ENCODE measurements around the gene CNGA1. TPM values are rescaled to one million over a fixed set of nuclear protein-coding genes. Genes with fewer than 3 reads are reported as not detected.

The CNGA1 gene
- total and polyA plus RNA-seq, 4 donors = 3.9 to 41.3 (median 17.1) TPM

DNA sequence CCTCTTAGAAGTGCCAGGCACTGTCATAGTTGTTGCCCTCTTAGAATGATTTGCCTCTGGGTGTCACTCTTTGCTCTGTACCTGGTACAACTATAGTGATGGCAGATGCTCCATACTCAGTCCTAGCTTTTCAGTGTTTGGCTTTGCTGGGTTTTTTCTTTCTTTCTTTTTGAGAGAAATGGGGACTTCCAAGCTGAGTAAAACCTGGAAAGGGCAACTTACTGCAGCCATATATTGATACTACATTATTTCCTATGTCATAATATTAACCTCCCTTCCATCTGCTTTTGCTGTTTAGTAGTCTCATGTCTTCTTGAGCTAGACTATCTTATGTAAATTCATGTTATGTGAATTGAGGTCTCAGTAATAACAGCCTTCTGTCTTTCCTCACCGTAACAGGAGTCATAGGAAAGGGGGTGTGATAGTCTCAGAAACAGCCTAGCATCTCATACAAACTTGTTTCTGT, 49.1 kb upstream of the CNGA1 start:
- Histone ChIP-seq H3K9ac (ENCODE audit: low read depth in 1 of 2, low read length in 2 of 2) (no peak overlapping the region), H3K9me3 (ENCODE audit: control insufficient read depth in 4 of 4, low read length in 3 of 4) (no peaks in the 10 kb centered on the region), H3K4me3 (ENCODE audit: low read depth in 1 of 3, low read length in 3 of 3) (no peak overlapping the region), H3K4me1 (ENCODE audit: control insufficient read depth in 4 of 4, insufficient read depth in 4 of 4, low read length in 3 of 4) (no peaks in the 10 kb centered on the region), H3K27ac (ENCODE audit: low read depth in 1 of 2, low read length in 2 of 2) (no peak overlapping the region), H3K36me3 (ENCODE audit: control insufficient read depth in 4 of 4, insufficient read depth in 3 of 4, low read depth in 1 of 4, low read length in 3 of 4) (no peaks in the 10 kb centered on the region), H3K27me3 (ENCODE audit: control insufficient read depth in 4 of 4, insufficient read depth in 4 of 4, low read length in 3 of 4) (no peaks in the 10 kb centered on the region)
- DNase-seq (ENCODE audit: low spot score) = no peak
- 86% methylated on average over 1 of the region's 1 CpG for WGBS
- TF ChIP-seq, protein P1, sequence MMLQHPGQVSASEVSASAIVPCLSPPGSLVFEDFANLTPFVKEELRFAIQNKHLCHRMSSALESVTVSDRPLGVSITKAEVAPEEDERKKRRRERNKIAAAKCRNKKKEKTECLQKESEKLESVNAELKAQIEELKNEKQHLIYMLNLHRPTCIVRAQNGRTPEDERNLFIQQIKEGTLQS (IDR thresholded peaks at IDR 0.05) = no peak
- TF ChIP-seq, protein P2, sequence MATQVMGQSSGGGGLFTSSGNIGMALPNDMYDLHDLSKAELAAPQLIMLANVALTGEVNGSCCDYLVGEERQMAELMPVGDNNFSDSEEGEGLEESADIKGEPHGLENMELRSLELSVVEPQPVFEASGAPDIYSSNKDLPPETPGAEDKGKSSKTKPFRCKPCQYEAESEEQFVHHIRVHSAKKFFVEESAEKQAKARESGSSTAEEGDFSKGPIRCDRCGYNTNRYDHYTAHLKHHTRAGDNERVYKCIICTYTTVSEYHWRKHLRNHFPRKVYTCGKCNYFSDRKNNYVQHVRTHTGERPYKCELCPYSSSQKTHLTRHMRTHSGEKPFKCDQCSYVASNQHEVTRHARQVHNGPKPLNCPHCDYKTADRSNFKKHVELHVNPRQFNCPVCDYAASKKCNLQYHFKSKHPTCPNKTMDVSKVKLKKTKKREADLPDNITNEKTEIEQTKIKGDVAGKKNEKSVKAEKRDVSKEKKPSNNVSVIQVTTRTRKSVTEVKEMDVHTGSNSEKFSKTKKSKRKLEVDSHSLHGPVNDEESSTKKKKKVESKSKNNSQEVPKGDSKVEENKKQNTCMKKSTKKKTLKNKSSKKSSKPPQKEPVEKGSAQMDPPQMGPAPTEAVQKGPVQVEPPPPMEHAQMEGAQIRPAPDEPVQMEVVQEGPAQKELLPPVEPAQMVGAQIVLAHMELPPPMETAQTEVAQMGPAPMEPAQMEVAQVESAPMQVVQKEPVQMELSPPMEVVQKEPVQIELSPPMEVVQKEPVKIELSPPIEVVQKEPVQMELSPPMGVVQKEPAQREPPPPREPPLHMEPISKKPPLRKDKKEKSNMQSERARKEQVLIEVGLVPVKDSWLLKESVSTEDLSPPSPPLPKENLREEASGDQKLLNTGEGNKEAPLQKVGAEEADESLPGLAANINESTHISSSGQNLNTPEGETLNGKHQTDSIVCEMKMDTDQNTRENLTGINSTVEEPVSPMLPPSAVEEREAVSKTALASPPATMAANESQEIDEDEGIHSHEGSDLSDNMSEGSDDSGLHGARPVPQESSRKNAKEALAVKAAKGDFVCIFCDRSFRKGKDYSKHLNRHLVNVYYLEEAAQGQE (IDR thresholded peaks at IDR 0.05) = no peak
- TF ChIP-seq HNF4G (IDR thresholded peaks at IDR 0.05) = no peak
- no peak for TF ChIP-seq NR2F2 (IDR thresholded peaks at IDR 0.05)
- TF ChIP-seq, protein P3, sequence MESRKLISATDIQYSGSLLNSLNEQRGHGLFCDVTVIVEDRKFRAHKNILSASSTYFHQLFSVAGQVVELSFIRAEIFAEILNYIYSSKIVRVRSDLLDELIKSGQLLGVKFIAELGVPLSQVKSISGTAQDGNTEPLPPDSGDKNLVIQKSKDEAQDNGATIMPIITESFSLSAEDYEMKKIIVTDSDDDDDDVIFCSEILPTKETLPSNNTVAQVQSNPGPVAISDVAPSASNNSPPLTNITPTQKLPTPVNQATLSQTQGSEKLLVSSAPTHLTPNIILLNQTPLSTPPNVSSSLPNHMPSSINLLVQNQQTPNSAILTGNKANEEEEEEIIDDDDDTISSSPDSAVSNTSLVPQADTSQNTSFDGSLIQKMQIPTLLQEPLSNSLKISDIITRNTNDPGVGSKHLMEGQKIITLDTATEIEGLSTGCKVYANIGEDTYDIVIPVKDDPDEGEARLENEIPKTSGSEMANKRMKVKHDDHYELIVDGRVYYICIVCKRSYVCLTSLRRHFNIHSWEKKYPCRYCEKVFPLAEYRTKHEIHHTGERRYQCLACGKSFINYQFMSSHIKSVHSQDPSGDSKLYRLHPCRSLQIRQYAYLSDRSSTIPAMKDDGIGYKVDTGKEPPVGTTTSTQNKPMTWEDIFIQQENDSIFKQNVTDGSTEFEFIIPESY (IDR thresholded peaks at IDR 0.05) = no peak
- no peak for TF ChIP-seq HNF4A (conservative IDR thresholded peaks at IDR 0.05)
- TF ChIP-seq FOXA2 (IDR thresholded peaks at IDR 0.05) = no peak
- no peak for TF ChIP-seq TAF1 (conservative IDR thresholded peaks at IDR 0.05)
- TF ChIP-seq RXRA (IDR thresholded peaks at IDR 0.05) = no peak
- no peak for TF ChIP-seq CTCF (IDR thresholded peaks at IDR 0.05; ENCODE audit: low read depth, low read length, missing input control)
- TF ChIP-seq, protein P4, sequence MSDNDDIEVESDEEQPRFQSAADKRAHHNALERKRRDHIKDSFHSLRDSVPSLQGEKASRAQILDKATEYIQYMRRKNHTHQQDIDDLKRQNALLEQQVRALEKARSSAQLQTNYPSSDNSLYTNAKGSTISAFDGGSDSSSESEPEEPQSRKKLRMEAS (IDR thresholded peaks at IDR 0.05) = no peak

GRCh38 chr4:48064349-48064748, 47.9 kb upstream of the CNGA1 start:
- no peak overlapping the region for H3K27ac ChIP-seq (ENCODE audit: low read depth in 1 of 2, low read length in 2 of 2)
- no peaks in the 10 kb centered on the region for H3K4me1 ChIP-seq (ENCODE audit: control insufficient read depth in 4 of 4, insufficient read depth in 4 of 4, low read length in 3 of 4)
- no peaks in the 10 kb centered on the region for H3K9me3 ChIP-seq (ENCODE audit: control insufficient read depth in 4 of 4, low read length in 3 of 4)
- no peaks in the 10 kb centered on the region for H3K27me3 ChIP-seq (ENCODE audit: control insufficient read depth in 4 of 4, insufficient read depth in 4 of 4, low read length in 3 of 4)
- no peaks in the 10 kb centered on the region for H3K36me3 ChIP-seq (ENCODE audit: control insufficient read depth in 4 of 4, insufficient read depth in 3 of 4, low read depth in 1 of 4, low read length in 3 of 4)
- 87% methylated on average over 3 of the region's 3 CpGs for WGBS
- H3K4me3 ChIP-seq (ENCODE audit: low read depth in 1 of 3, low read length in 3 of 3) = no peak overlapping the region
- no peak for DNase-seq (ENCODE audit: low spot score)
- no peak overlapping the region for H3K9ac ChIP-seq (ENCODE audit: low read depth in 1 of 2, low read length in 2 of 2)
- TF ChIP-seq YY1 (IDR thresholded peaks at IDR 0.05) (no peak), FOXA1 (IDR thresholded peaks at IDR 0.05) (no peak), HNF4A (conservative IDR thresholded peaks at IDR 0.05) (no peak), HNF4G (IDR thresholded peaks at IDR 0.05) (no peak), CTCF (IDR thresholded peaks at IDR 0.05; ENCODE audit: low read depth, low read length, missing input control) (no peak), FOXA2 (IDR thresholded peaks at IDR 0.05) (no peak), SP1 (IDR thresholded peaks at IDR 0.05) (no peak), EGR1 (IDR thresholded peaks at IDR 0.05; ENCODE audit: low read depth in 2 of 2) (no peak), RAD21 (IDR thresholded peaks at IDR 0.05) (no peak), GABPA (IDR thresholded peaks at IDR 0.05 in 1 of 2, conservative IDR thresholded peaks at IDR 0.05 in 1 of 2) (no peak), NR2F2 (IDR thresholded peaks at IDR 0.05) (no peak)
- TF ChIP-seq, protein P3 (IDR thresholded peaks at IDR 0.05) = no peak
- TF ChIP-seq, protein P1 (IDR thresholded peaks at IDR 0.05) = no peak

Measured in liver (tissue), 9 donors.